Measurements from ENCODE around the gene RFT1. TPM values are rescaled to one million over a fixed set of nuclear protein-coding genes. Genes with fewer than 3 reads are reported as not detected.

RFT1 gene
- total and polyA plus RNA-seq, 2 of the 13 experiments (the other 11 are each of a cell fraction or from before 2014, with no cell fraction given): 23.2 to 37.0 TPM

DNA sequence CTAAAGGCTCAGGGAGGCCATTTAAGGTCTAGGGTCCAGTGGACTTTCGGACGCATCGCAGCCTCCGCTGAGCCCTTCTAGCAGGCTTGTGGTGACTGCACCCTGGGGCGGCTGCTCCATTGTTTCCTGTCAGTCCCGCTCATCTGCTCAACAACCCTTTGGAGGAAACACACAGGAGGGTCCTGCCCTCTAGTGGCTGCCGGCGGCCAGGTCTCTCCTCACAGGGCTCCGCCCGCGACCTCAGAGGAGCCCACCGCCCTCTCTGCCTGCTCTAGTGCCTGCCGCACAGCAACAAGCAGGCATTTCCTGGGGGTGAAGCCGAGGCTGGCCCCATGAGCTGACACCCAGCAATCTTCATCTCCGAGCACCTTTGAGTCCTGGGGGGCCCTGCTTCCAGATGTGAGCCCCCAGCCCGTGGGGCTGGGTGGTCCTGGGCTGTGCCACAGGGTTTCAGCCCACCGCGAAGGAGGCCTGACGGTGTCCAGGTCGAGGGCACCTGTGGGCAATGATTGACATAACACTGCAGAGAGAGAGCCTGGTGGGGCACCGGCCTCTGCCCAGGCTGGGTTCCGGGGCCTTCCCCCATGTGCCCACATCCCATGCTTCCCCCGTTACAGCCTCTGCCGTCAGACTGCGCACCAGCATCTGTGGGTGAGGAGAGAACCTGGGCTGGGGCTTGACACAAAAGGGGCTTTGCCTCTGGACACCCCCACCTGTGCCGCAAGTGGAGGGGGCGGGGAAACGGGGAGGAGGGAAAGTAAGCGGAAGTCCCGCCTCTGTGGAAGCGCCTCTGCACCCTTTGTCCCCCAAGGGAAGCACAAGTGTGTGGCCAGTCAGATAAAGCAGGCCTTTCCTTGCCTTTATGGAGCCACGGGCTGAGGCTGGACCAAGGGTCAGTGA lies 57.3 kb downstream of the RFT1 start (continued):
- no peak; the same call in 1 of the 2 replicates for TF ChIP-seq ZBTB42 (CRISPR knock-in tag; IDR thresholded peaks at IDR 0.05)
- peak; percentile 83 for TF ChIP-seq ZNF749 (CRISPR knock-in tag; IDR thresholded peaks at IDR 0.05; ENCODE audit: borderline replicate concordance)
- TF ChIP-seq, protein P1, sequence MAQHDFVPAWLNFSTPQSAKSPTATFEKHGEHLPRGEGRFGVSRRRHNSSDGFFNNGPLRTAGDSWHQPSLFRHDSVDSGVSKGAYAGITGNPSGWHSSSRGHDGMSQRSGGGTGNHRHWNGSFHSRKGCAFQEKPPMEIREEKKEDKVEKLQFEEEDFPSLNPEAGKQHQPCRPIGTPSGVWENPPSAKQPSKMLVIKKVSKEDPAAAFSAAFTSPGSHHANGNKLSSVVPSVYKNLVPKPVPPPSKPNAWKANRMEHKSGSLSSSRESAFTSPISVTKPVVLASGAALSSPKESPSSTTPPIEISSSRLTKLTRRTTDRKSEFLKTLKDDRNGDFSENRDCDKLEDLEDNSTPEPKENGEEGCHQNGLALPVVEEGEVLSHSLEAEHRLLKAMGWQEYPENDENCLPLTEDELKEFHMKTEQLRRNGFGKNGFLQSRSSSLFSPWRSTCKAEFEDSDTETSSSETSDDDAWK (CRISPR knock-in tag; IDR thresholded peaks at IDR 0.05): no peak
- no peak for TF ChIP-seq HES4 (CRISPR knock-in tag; IDR thresholded peaks at IDR 0.05; ENCODE audit: borderline replicate concordance)
- TF ChIP-seq JUN (CRISPR knock-in tag; IDR thresholded peaks at IDR 0.05): no peak
- TF ChIP-seq, protein P2, sequence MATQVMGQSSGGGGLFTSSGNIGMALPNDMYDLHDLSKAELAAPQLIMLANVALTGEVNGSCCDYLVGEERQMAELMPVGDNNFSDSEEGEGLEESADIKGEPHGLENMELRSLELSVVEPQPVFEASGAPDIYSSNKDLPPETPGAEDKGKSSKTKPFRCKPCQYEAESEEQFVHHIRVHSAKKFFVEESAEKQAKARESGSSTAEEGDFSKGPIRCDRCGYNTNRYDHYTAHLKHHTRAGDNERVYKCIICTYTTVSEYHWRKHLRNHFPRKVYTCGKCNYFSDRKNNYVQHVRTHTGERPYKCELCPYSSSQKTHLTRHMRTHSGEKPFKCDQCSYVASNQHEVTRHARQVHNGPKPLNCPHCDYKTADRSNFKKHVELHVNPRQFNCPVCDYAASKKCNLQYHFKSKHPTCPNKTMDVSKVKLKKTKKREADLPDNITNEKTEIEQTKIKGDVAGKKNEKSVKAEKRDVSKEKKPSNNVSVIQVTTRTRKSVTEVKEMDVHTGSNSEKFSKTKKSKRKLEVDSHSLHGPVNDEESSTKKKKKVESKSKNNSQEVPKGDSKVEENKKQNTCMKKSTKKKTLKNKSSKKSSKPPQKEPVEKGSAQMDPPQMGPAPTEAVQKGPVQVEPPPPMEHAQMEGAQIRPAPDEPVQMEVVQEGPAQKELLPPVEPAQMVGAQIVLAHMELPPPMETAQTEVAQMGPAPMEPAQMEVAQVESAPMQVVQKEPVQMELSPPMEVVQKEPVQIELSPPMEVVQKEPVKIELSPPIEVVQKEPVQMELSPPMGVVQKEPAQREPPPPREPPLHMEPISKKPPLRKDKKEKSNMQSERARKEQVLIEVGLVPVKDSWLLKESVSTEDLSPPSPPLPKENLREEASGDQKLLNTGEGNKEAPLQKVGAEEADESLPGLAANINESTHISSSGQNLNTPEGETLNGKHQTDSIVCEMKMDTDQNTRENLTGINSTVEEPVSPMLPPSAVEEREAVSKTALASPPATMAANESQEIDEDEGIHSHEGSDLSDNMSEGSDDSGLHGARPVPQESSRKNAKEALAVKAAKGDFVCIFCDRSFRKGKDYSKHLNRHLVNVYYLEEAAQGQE (IDR thresholded peaks at IDR 0.05; ENCODE audit: borderline replicate concordance in 1 of 2, low read depth in 1 of 2, low read length in 2 of 2): no peak
- TF ChIP-seq ZNF160 (CRISPR knock-in tag; IDR thresholded peaks at IDR 0.05): peak; percentile 65; the same call in 1 of the 2 replicates
- TF ChIP-seq SP4 (CRISPR knock-in tag; IDR thresholded peaks at IDR 0.05): peak; percentile 68; the same call in 1 of the 2 replicates
- peak; percentile 34; the same call in 1 of the 2 replicates for TF ChIP-seq MED1 (CRISPR knock-in tag; IDR thresholded peaks at IDR 0.05)
- no peak for TF ChIP-seq NFIB (CRISPR knock-in tag; IDR thresholded peaks at IDR 0.05; ENCODE audit: borderline replicate concordance)
- TF ChIP-seq YEATS4 (CRISPR knock-in tag; IDR thresholded peaks at IDR 0.05; ENCODE audit: borderline replicate concordance): peak; percentile 27
- no peak for TF ChIP-seq IRX3 (CRISPR knock-in tag; IDR thresholded peaks at IDR 0.05; ENCODE audit: borderline replicate concordance, low read depth)
- TF ChIP-seq, protein P3, sequence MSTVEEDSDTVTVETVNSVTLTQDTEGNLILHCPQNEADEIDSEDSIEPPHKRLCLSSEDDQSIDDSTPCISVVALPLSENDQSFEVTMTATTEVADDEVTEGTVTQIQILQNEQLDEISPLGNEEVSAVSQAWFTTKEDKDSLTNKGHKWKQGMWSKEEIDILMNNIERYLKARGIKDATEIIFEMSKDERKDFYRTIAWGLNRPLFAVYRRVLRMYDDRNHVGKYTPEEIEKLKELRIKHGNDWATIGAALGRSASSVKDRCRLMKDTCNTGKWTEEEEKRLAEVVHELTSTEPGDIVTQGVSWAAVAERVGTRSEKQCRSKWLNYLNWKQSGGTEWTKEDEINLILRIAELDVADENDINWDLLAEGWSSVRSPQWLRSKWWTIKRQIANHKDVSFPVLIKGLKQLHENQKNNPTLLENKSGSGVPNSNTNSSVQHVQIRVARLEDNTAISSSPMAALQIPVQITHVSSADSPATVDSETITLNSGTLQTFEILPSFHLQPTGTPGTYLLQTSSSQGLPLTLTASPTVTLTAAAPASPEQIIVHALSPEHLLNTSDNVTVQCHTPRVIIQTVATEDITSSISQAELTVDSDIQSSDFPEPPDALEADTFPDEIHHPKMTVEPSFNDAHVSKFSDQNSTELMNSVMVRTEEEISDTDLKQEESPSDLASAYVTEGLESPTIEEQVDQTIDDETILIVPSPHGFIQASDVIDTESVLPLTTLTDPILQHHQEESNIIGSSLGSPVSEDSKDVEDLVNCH (CRISPR knock-in tag; IDR thresholded peaks at IDR 0.05): no peak
- TF ChIP-seq, protein P4, sequence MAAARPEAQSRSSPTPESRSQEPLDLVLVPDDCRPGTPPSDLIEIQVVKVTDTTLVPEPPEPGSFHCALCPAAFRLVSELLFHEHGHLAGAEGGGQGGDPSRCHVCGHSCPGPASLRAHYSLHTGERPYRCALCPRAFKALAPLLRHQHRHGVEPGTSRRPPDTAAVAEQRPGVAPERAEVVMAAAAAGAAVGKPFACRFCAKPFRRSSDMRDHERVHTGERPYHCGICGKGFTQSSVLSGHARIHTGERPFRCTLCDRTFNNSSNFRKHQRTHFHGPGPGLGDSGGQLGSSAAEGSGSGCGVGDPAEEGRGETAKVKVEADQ (CRISPR knock-in tag; IDR thresholded peaks at IDR 0.05; ENCODE audit: borderline replicate concordance): peak; percentile 81
- TF ChIP-seq TBL1XR1 (IDR thresholded peaks at IDR 0.05; ENCODE audit: borderline replicate concordance, low read length, partially characterized antibody): no peak
- TF ChIP-seq IRF2 (CRISPR knock-in tag; IDR thresholded peaks at IDR 0.05): peak; percentile 27; the same call in 1 of the 2 replicates
- no peak for TF ChIP-seq ZNF644 (CRISPR knock-in tag; IDR thresholded peaks at IDR 0.05; ENCODE audit: low read depth)
- TF ChIP-seq ZNF816 (CRISPR knock-in tag; IDR thresholded peaks at IDR 0.05; ENCODE audit: borderline replicate concordance): peak; percentile 75; the same call in 1 of the 2 replicates
- TF ChIP-seq BRD4 (CRISPR knock-in tag; IDR thresholded peaks at IDR 0.05): no peak
- TF ChIP-seq NFE2L1 (CRISPR knock-in tag; IDR thresholded peaks at IDR 0.05; ENCODE audit: borderline replicate concordance): no peak
- TF ChIP-seq ZNF720 (CRISPR knock-in tag; IDR thresholded peaks at IDR 0.05): no peak; the same call in 1 of the 2 replicates
